Measurements from ENCODE around the gene ZNF296. TPM values are rescaled to one million over a fixed set of nuclear protein-coding genes. Genes with fewer than 3 reads are reported as not detected.

ZNF296 gene
- total and polyA plus RNA-seq, 2 of the 8 experiments (the other 6 are each of a cell fraction or from before 2014, with no cell fraction given), result 2.7 to 7.5 TPM

- H2AFZ ChIP-seq (ENCODE audit: low read length), result no peak overlapping the region
- no peak overlapping the region for H3K14ac ChIP-seq (ENCODE audit: insufficient read length)
- no peak overlapping the region for H3K4me3 ChIP-seq (ENCODE audit: extremely low read depth in 1 of 4, insufficient read depth in 2 of 4, low read depth in 3 of 4, low read length in 4 of 4)
- CTCF ChIA-PET (ENCODE audit: partially characterized antibody), result interaction anchor here (1.2 to 8.6 kb wide), 3 partner anchors 13 to 136 kb away, joined by 4 to 73 read pairs (median 11); no protein-coding TSS in a partner anchor
- H3K23ac ChIP-seq (ENCODE audit: insufficient read length), result no peak overlapping the region
- H4K91ac ChIP-seq (replicated peaks; ENCODE audit: insufficient read length, low read length), result no peak overlapping the region
- H4K20me1 ChIP-seq (replicated peaks in 1 of 2; ENCODE audit: control insufficient read depth in 1 of 2, insufficient read depth in 2 of 2, low read length in 2 of 2), result peaks cover 23 to 24% of the 10 kb centered on the region in 2 experiments
- no peak overlapping the region for H2BK20ac ChIP-seq (ENCODE audit: low read length)
- POLR2A ChIA-PET (ENCODE audit: partially characterized antibody), result interaction anchor here (0.8 to 6.2 kb wide), 6 partner anchors 12 to 393 kb away, joined by 3 to 30 read pairs (median 4); partner anchors contain the start of gene PPP1R37
- H3K4ac ChIP-seq (replicated peaks; ENCODE audit: insufficient read length, low read depth, low read length), result no peak overlapping the region
- H3K9ac ChIP-seq (replicated peaks in 1 of 4; ENCODE audit: extremely low read depth in 1 of 4, low read depth in 3 of 4, low read length in 3 of 4), result no peak overlapping the region
- FAIRE-seq (no peak), DNase-seq (ENCODE audit: low read depth in 1 of 2, low spot score in 2 of 2) (no peak)
- H3K27ac ChIP-seq (ENCODE audit: low read depth, low read length), result no peak overlapping the region; the same call in 1 of the 2 replicates
- H2BK15ac ChIP-seq (ENCODE audit: low read length), result no peak overlapping the region
- H3K4me1 ChIP-seq (replicated peaks in 1 of 4; ENCODE audit: control insufficient read depth in 3 of 4, insufficient read depth in 4 of 4, low read length in 3 of 4), result peaks cover 0 to 6% (median 2%) of the 10 kb centered on the region in 4 experiments; a peak in 3 of 7 replicates
- no peaks in the 10 kb centered on the region for H3K23me2 ChIP-seq (ENCODE audit: low read depth, low read length)
- no peak overlapping the region for H2BK5ac ChIP-seq (ENCODE audit: low read depth, low read length)
- H3K36me3 ChIP-seq (ENCODE audit: control insufficient read depth in 2 of 4, insufficient read depth in 4 of 4, low read length in 3 of 4), result no peaks in the 10 kb centered on the region
- no peak overlapping the region for H2BK120ac ChIP-seq (replicated peaks; ENCODE audit: low read depth, low read length)
- no peak overlapping the region for H4K8ac ChIP-seq (ENCODE audit: extremely low read depth, insufficient read depth, low read length)
- no peak overlapping the region for H3K4me2 ChIP-seq (ENCODE audit: insufficient read depth in 1 of 2, low read depth in 2 of 2, low read length in 2 of 2)
- H4K5ac ChIP-seq (ENCODE audit: insufficient read length, low read depth, low read length), result no peak overlapping the region
- H2AK5ac ChIP-seq (ENCODE audit: low read depth, low read length), result no peak overlapping the region
- WGBS, 2 experiments (ENCODE audit: extremely low coverage in 1 of 2, insufficient coverage in 1 of 2, insufficient read length in 1 of 2, insufficient replicate concordance in 2 of 2, low coverage in 1 of 2, low lambda C conversion rate in 2 of 2, missing lambda C conversion rate in 1 of 2), result 93% methylated on average over 5 of the region's 5 CpGs; no CpG with 5 or more reads in 1 of the 2 experiments
- H3K27me3 ChIP-seq (replicated peaks in 1 of 4; ENCODE audit: control insufficient read depth in 3 of 4, extremely low read depth in 1 of 4, insufficient read depth in 3 of 4, low read length in 3 of 4), result no peaks in the 10 kb centered on the region
- no peak overlapping the region for H3K18ac ChIP-seq (ENCODE audit: extremely low read depth, low read length)
- H2BK12ac ChIP-seq (ENCODE audit: low read depth, low read length), result no peak overlapping the region
- H3K56ac ChIP-seq (replicated peaks; ENCODE audit: insufficient read length, low read depth, low read length), result no peak overlapping the region
- peaks cover 29% of the 10 kb centered on the region for H3K79me1 ChIP-seq (ENCODE audit: low read depth, low read length)
- H3K9me3 ChIP-seq (ENCODE audit: insufficient read depth in 2 of 2, low read depth in 1 of 2, low read length in 1 of 2), result no peaks in the 10 kb centered on the region
- peaks cover 6 to 83% of the 10 kb centered on the region in 2 experiments for H3K79me2 ChIP-seq (ENCODE audit: control insufficient read depth in 1 of 2, insufficient read depth in 2 of 2, low read length in 2 of 2)
- TF ChIP-seq RBBP5 (IDR thresholded peaks at IDR 0.05; ENCODE audit: borderline replicate concordance, low read depth, low read length), result no peak
- TF ChIP-seq CTCF (IDR thresholded peaks at IDR 0.05; ENCODE audit: control extremely low read depth in 1 of 3, insufficient read depth in 1 of 3, low read depth in 1 of 3, low read length in 3 of 3), result no peak
- TF ChIP-seq, protein P1, sequence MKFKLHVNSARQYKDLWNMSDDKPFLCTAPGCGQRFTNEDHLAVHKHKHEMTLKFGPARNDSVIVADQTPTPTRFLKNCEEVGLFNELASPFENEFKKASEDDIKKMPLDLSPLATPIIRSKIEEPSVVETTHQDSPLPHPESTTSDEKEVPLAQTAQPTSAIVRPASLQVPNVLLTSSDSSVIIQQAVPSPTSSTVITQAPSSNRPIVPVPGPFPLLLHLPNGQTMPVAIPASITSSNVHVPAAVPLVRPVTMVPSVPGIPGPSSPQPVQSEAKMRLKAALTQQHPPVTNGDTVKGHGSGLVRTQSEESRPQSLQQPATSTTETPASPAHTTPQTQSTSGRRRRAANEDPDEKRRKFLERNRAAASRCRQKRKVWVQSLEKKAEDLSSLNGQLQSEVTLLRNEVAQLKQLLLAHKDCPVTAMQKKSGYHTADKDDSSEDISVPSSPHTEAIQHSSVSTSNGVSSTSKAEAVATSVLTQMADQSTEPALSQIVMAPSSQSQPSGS (IDR thresholded peaks at IDR 0.05; ENCODE audit: low read length), result no peak
- TF ChIP-seq CHD2 (IDR thresholded peaks at IDR 0.05; ENCODE audit: low read length), result no peak
- no peak for TF ChIP-seq SP4 (IDR thresholded peaks at IDR 0.05; ENCODE audit: low read length)
- TF ChIP-seq KDM5A (IDR thresholded peaks at IDR 0.05; ENCODE audit: low read length), result no peak
- no peak for TF ChIP-seq YY1 (IDR thresholded peaks at IDR 0.05; ENCODE audit: low read depth, low read length)
- no peak for TF ChIP-seq SRF (IDR thresholded peaks at IDR 0.05; ENCODE audit: low read depth, low read length)
- no peak for TF ChIP-seq BACH1 (IDR thresholded peaks at IDR 0.05; ENCODE audit: low read length)
- no peak for TF ChIP-seq RFX5 (IDR thresholded peaks at IDR 0.05; ENCODE audit: borderline replicate concordance, low read depth, low read length)
Measured at GRCh38 chr19:45110851-45111266, 34.6 kb upstream of the ZNF296 start.

All from H1 (cell line).